NK-92 (cell line): ENCODE data around the gene RECQL.
"Not testable (repeated sequence)": the region's sequence is repeated elsewhere in the genome, so short reads cannot be mapped to it uniquely, and the experiment has no call there.

ENCODE experiments used
- DNase-seq: peaks from one replicate; lab custom pipeline; 2025; ENCODE audit not compliant: unreplicated experiment; lab: John Stamatoyannopoulos, UW

Gene RECQL

DNA sequence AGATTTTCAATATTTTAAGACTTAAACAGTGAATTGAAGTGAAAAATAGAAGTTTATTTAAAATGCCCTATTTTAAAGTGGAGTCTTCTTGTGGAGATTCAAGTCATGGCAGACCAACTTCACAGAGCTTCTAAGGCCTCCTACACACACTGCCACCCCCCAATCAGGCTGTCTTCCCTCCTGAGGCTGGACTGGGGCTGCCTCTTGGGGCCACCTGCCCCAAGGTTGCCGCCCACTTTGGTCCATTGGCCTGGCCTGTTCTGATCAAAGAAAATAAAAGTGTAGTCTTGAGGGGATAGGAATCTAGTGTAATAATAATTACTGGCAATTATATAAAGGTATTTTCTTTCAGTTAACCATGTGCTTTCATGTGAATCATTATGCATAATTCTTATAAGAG, 1.4 kb upstream of the RECQL start:
- DNase-seq = no peak

DNA sequence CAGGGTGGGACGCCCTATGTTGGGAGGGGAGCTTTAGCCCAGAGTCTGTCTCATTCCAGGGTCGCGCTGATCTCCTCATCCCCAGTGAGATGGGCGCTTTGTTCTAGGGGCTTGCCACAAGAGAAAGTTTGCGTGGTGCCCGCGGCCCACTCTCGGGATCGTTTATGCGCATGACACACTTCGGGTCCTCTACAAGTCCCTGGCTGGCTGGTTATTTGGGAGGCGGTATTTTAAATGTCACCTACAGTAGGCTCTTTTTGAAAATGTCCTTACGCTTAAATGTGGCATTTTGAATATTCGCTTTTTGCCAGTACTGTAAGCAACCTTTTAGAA, 695 bp upstream of the RECQL start:
- no peak for DNase-seq

DNA sequence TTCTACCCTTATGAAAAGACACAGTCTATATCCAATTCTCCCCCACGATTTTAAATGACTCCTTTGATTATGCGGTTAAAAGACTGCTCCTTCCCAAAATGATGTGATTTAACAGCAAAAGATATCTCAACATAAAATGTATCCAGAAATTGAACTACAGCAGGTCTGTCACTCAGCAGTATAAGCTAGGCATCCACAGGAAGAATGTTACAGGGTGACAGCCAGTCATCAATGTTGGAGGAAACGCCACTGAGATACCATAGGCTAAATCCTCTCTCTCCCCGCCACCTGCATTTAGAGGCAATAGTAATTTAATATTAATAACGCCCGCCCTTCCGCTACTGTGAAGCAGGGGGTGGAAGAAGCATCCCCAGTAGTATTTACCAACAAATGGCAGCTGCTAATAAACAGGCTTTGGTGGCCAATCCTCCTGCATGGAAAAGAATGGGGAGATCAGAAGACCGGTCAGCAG, 613 bp downstream of the RECQL start:
- no peak for DNase-seq

DNA sequence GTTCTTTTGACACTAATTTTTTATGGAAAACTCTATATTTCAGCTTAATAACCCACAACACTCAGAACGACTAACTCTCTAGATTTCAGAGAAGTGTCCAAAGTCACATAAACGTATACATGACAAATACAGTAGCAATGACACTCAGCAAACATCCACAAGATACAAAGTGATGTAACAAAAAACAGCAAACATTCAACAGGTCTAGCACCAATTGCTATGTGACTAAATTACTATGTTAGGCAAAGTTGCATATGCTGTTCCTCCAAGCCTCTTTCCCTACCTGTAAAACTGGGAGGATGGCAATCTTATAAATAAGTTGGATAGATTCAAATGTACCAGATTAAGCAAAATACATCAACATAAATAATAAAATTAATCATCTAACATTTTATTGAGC, 1.7 kb downstream of the RECQL start:
- no peak for DNase-seq

DNA sequence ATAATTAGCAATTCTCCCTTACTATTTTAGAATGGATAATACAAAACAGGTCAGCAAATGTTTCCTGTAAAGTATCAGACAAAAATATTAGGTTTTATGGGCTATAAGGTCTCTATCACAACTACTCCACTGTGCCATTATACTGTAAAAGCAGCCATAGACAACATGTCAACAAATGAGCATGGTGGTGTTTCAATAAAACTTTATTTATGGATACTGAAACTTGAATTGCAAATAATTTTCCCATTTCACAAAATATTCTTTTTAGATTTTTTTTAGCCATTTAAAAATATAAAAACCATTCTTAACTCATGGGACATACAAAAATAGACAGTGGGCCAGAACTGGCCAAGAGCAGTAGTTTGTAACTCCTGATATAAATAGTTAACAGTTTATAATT, 15.4 kb downstream of the RECQL start:
- DNase-seq = no peak

DNA sequence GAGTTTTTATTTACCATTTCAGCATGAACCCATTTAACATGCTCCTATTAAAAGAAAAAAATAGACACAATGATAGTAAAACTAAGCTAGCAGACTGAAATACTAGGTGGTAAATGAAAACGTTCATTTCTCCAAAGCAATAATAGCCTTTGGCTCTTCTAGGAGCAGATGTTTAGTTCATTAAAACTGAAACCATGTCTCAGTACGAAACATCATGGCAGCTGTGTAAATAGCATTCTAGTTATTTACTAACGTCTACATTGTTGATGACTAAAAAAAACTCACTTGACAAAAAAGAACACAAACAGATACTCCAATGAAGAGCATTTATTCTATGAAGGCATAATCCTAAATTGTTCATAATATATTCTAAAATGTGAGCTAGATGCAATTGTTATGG, 17.9 kb downstream of the RECQL start:
- DNase-seq = no peak

DNA sequence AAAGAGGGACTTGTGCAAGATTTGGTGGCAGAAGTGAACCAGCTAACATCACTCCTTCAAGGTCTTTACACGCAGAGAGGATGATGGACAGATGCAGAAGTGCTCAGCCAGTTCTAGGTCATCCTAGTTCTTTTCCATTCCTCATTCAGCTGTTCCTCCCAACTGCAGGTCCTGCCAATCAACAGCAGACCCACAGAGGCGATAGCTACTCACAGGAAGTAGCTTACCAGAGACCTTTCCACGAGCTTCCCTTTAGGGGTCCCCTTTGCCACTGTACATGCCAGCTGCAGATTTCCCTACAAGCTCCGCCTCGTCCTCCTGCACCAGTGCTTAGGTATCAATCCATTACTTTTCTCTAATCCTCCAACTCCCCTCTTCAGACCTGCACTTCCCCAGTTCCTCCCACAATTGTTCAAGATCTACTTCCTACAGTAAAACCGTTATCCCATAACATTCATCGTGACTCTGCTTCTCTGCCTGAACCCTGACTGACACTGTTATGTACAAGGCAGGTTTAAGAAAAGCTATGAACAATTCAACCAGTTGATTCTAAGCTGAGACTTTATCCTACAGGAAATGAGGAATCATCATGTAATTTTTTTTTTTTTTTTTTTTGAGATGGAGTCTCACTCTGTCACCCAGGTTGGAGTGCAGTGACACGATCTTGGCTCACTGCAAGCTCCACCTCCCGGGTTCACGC, 22.5 kb downstream of the RECQL start:
- no peak for DNase-seq

DNA sequence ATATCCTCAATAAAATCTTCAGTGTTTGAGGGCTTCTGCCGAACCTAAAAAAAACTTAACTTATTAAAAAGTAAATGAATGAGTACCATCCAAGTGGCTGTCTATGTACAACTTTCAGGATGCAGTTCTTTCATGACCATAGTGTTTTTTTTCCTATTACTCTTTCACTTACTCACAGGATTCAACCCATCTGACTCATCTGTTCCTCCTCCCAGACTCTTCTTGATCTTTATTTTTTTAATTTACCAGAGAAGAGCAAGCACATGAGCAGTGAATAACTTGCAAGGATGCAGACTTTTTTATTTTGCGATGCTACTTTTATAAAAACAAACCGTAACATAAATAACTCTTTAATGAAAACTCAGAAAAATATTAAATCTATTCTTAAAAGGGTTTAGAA, 24.5 kb downstream of the RECQL start:
- no peak for DNase-seq

DNA sequence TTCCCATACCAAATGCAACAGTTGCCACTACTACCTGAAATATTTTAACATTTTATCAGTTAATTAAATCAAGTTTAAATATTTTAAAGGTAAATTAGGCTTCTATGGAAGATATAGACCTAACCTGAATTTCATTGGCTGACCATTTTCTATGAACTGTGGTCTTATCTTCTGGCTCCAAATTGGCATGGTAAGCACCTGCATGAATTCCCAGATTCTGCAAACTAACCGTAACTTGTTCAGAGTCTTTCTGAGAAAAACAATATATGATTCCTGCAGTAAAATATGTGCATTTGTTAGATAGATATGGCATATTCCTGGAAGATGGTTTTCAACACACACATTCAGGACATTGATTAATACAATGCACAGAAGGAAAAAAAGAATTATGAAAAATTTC, 25.9 kb downstream of the RECQL start:
- DNase-seq = no peak

DNA sequence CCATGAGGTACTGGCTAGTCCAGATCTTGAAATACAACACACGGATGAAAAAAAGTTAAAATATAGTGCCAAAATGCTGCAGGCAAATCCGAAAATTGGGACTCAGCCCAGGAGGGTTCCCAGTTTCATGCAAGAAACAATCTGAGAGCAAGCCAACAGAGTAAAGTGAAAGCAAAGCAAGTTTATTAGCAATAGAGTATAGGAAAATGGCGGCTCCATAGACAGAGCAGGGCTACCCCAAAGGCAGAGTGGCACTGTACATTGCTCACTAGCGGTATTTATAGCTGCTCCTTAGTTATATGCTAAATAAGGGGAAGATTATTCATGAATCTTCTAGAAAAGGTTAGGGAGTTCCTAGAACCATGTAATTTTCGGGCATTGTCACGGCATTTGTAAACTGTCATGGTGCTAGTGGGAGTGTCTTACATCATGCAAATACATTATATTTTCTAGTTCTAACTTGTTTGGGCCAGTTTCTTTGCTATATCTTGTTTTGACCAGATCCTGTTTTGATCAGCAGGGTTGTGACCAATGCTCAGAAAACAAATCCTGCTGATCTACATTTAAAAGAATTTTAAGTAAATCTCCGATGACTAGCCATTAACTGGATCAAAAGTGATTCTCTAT, 29.1 kb downstream of the RECQL start:
- no peak for DNase-seq

DNA sequence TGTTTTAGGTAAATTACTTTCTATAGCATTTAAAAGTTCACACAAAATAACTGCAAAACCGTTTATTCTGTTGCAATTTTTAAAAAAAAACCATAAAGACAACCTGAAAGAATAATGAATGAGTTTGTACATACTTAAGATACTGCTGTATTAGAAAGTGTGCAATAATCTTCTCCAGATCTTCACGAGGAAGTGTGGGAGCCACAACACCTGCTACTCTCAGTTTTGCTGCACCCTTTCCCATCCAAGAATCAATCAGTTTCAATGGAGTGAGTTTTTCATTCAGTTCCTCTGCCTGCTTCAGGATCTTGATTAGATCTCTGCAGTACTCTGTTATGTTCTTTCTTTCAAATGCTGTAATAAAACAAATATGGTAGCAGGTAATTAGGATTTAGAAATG, 30.1 kb downstream of the RECQL start:
- no peak for DNase-seq

DNA sequence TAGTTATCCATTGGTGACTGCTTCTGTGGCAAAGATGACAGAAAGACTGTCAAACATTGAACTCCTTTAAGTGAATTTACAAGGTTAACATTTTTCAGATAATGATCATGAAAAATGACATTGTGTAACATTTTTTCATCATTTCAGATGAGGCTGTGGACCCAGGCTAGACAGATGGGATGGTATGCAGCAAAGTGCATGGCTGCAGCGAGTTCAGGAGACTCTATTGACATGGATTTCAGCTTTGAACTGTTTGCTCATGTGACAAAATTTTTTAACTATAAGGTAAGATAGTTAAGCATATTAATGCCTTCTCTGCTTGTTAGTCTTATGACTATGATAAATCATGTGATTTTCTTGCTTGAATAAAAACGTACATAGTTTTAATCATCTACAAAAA, 34.1 kb downstream of the RECQL start:
- DNase-seq = not testable (repeated sequence)

DNA sequence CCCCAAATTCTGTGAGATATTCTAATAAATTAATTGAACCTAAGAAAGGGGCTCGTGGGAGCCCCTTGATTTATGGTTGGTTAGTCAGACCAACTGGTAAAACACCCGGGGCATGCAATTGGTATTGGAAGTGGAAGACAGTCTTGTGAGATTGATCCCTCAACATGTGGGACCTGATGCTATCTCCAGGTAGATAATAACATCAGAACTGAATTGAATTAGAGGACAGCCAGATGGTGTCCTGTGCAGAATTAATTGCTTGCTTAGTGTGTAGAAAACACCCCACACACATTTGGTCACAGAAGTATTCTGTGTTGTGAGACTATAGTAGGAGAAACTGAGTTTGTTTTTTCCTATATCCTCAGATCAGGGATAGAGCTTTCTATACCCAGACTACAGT, 42.0 kb downstream of the RECQL start:
- DNase-seq = no peak

DNA sequence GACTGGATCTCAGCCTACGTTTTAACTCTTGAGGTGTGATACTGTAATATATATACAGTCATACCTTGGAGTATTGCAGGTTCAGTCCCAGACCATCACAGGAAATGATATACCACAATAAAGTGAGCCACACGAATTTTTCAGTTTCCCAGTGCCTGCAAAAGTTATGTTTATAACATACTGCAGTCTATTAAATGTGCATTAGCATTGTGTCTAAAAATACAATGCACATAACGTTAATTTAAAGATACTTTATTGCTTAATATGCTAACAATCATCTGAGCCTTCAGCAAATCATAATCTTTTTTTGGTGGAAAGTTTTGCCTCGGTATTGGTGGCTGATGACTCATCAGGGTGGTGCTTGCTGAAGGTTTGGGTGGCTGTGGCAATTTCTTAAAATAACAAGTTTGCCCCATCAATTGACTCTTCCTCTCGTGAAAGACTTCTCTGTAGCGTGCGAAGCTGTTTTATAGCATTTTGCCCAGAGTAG, 45.1 kb downstream of the RECQL start:
- DNase-seq = no peak

DNA sequence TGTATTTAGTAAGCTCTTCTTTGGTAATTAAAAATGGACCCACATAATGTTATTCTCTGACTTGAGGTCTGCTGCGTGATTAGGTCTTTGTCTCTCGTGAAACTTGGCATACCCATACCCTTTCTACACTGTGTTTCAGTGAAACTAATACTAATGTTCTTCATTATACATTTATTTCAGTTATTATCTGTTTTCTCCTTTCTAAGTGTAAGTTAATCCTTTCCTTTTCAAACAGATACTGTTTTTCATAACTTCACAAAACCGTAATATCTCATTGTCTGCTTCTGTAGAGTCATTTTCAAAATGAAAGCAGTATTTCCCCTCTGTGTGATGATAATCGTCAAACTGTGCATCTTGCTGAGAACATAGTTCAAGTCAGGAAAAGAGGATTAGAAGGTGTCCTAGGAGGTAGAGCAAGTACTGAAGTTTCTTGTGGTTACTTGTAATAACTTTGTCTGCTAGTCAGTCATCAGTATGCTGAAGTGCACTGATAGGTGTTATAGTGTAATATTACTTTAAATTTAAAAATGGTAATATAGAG, 48.1 kb downstream of the RECQL start:
- DNase-seq = no peak

DNA sequence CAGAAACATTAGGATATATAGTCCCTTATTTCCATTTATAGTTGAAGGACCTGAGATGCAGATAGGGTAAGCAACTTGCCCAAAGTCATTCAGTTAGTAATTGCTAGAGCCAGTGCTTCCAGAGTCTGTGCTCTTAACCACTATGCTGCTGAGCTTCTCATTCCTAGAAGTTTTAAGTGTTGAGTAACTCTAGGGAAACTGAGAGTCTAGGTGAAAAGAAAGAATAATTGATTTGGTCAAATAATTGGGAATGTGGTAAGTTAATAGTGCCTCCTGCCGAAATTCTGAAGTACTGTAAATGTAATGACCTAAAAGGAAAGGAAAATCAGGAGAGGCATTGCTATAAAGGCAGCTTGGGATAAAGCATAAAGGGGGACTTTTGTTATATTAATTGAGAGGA, 49.9 kb downstream of the RECQL start:
- no peak for DNase-seq

DNA sequence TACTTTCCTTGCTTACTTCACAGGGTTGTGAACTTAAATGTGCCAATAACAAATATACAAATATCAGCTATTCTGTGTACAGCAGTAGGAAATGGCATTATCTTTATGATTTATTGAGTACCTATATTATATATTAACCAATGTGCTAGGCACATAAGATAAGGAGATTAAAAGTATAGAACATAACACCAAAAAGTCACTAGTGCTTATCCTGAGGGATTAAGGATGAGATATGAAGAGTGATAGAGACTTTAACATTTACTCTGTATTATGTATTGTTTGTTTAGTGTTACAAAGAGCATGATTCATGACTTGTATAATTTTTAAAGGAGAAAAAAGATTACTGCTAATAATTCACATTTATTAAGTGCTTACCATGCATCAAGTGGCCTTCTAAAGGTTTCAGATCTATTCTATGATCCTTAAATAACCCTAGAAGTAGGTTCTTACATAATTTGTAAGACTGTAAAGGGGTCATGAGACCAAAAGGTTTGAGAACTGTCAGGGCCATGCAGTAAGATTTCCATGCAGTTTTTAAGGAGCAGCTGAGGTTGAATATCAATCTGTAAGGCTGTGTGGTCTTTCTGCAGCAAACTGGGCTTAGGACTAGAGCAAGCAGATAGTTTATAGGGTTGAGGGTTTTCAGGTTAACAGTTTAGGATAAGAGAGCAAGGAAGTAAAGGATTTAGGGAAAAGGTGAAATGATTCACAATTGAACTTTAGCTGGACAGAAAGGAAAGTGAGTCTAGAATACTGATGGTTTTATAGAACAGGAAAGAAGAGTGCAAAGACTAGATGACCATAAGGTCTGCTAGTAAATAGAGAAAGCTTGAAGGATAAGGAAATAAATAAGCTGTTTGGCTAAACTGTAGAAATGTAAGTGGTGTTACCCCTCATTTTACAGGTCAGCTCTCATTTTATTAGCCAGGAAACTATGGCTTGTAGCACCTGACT, 57.0 kb downstream of the RECQL start:
- DNase-seq = no peak

DNA sequence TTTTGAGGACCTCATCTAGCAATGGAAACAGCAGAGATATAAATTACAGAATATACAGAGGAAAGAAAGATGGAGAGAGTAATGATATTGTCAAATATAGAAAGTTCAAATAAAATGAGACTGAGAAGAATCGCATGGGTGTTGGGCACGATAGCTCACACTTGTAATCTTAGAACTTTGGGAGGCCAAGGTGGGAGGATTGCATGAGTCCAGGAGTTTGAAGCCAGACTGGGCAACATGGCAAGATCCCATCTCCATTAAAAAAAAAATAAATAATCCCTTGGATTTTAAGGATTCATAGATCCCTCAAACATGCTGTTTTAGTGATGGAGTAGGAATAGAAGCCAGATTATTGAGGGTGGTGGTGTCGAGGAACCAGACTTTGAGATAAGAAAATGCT, 62.1 kb downstream of the RECQL start:
- DNase-seq = no peak

DNA sequence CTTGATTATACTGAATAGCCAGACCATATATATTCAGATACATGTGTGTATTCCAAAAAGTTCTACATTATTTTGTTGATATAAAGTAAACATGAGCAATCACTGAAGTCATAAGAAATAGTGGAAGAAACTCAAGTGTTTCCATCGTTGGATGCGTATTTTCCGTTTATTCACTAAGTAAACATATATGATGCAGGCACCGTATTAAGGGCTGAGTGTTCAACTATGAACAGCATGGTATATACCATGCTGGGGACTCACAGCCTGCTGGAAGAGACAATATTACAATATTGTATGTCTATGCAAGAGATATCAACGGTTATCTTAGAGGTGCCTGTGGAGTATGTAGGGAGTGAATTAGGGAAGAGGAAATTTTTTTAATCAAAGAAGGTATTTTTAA, 62.8 kb downstream of the RECQL start:
- no peak for DNase-seq

DNA sequence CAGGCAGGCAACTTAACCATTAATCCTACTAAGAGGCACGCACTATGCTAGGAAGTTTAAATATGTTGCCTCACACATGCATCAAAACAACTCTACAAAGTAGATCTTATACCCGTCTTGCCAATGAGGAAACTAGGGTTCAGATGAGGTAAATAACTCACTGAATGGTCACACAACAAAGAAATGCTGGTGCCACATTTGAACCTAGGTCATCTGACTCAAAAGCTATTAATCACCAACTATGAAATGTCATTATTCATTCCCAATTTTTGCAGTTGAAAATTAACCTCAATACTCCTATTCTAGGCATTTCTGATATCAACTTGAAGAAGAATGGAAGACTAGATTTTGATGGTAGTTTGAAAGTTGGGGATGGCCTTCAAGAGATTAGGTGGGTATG, 66.7 kb downstream of the RECQL start:
- no peak for DNase-seq

DNA sequence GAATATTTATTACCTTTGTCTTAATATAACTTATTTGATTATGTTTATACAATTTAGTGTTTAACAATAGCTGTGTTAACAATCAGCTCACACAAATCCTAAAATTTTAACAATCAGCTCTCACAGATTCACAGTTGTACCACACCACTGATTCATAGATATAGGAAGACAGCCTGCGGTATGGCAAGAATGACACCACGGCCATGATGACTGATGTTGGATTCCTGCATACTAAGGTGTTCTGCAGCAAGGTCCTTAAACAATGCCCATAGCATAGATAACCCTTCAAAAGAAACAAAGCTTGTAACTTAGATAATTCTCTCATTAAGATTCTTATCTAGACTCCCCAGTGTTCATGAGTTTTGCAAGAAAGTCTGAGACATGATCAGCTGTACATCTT, 67.9 kb downstream of the RECQL start:
- DNase-seq = no peak

DNA sequence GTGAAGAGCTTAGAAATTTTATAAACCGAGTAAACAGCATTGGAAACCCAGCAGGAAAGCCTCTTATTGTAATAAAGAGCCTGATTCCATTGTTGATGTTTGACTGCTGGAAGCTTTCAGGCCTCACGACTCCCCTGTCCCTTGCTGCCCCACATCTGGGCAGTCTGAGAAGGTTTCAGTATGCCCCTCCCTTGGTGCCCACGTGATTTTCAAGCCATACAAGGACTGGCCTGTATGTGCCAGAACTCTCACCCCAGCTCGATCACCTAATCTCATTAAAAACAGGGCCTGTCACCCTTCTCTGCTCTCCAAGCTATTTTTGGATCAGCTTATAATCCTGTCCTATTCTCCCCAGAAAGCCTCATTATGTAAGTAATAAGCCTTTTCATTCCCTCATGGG, 71.4 kb downstream of the RECQL start:
- no peak for DNase-seq
